ENCODE measurements around the gene CDK5RAP2.

Gene CDK5RAP2

DNA sequence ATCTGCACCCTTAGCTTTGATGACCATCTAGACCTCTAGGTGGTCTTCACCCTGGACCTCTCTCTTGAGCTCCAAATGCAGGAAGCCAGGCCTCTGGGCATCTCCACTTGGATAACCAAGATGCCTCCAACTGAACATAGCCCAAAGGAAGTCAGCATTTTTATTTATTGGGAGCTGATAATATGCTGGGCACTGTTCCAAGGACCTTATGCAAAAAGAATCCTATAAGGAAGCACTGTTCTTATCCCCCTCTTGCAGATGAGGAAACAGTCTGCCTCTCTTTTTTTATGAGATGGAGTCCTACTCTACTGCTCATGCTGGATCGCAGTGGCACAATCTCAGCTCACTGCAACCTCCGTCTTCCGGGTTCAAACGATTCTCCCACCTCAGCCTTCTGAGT lies 219.9 kb downstream of the CDK5RAP2 start:
- H3K36me3 ChIP-seq (replicated peaks; ENCODE audit: low read depth, low read length) = no peaks in the 10 kb centered on the region
- H3K79me2 ChIP-seq (ENCODE audit: low read length) = no peaks in the 10 kb centered on the region
- no peaks in the 10 kb centered on the region for H3K27me3 ChIP-seq (ENCODE audit: low read depth, low read length)
- no peaks in the 10 kb centered on the region for H4K20me1 ChIP-seq (ENCODE audit: insufficient read depth, low read length)
- H3K9me3 ChIP-seq (ENCODE audit: insufficient read depth, low read length) = no peaks in the 10 kb centered on the region
- TF ChIP-seq EZH2phosphoT487 (IDR thresholded peaks at IDR 0.05; ENCODE audit: low read depth) = no peak
- TF ChIP-seq, protein P1, sequence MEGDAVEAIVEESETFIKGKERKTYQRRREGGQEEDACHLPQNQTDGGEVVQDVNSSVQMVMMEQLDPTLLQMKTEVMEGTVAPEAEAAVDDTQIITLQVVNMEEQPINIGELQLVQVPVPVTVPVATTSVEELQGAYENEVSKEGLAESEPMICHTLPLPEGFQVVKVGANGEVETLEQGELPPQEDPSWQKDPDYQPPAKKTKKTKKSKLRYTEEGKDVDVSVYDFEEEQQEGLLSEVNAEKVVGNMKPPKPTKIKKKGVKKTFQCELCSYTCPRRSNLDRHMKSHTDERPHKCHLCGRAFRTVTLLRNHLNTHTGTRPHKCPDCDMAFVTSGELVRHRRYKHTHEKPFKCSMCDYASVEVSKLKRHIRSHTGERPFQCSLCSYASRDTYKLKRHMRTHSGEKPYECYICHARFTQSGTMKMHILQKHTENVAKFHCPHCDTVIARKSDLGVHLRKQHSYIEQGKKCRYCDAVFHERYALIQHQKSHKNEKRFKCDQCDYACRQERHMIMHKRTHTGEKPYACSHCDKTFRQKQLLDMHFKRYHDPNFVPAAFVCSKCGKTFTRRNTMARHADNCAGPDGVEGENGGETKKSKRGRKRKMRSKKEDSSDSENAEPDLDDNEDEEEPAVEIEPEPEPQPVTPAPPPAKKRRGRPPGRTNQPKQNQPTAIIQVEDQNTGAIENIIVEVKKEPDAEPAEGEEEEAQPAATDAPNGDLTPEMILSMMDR (IDR thresholded peaks at IDR 0.05; ENCODE audit: low read depth, low read length) = no peak
- no peak overlapping the region for H3K9ac ChIP-seq (ENCODE audit: low read length)
- H3K4me3 ChIP-seq (ENCODE audit: low read length) = no peak overlapping the region
- H3K4me1 ChIP-seq (ENCODE audit: low read length) = no peaks in the 10 kb centered on the region
- H3K27ac ChIP-seq (ENCODE audit: low read length) = no peak overlapping the region
- H2AFZ ChIP-seq (ENCODE audit: low read depth, low read length) = no peak overlapping the region
- H3K4me2 ChIP-seq (ENCODE audit: low read length) = no peak overlapping the region

DNA sequence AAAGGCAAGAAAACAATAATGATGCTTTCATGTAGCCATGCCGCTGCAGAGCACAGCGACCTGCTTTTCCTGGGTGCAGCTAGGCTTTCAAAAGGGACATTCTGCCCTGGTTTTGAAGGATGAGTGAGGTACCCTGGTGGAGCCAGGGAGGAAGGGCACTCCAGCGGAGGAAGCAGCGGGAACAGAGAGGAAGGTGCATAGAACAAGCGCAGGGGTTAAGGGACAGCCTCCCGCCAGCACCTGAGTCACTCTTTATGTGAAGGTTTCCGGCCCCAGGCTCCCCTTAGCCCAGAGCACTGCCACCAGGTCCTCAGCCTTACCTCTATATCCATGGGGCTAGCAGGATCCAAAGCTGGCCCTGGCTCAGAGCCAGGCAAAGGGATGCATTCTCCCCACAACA lies 221.1 kb downstream of the CDK5RAP2 start:
- no peak overlapping the region for H3K9ac ChIP-seq (ENCODE audit: low read length)
- H2AFZ ChIP-seq (ENCODE audit: low read depth, low read length) = no peak overlapping the region
- no peak overlapping the region for H3K4me2 ChIP-seq (ENCODE audit: low read length)
- no peak overlapping the region for H3K4me3 ChIP-seq (ENCODE audit: low read length)
- H3K27me3 ChIP-seq (ENCODE audit: low read depth, low read length) = no peaks in the 10 kb centered on the region
- no peak overlapping the region for H3K27ac ChIP-seq (ENCODE audit: low read length)
- no peaks in the 10 kb centered on the region for H4K20me1 ChIP-seq (ENCODE audit: insufficient read depth, low read length)
- no peaks in the 10 kb centered on the region for H3K9me3 ChIP-seq (ENCODE audit: insufficient read depth, low read length)
- no peaks in the 10 kb centered on the region for H3K36me3 ChIP-seq (replicated peaks; ENCODE audit: low read depth, low read length)
- H3K4me1 ChIP-seq (ENCODE audit: low read length) = no peaks in the 10 kb centered on the region
- H3K79me2 ChIP-seq (ENCODE audit: low read length) = no peaks in the 10 kb centered on the region
- no peak for TF ChIP-seq EZH2phosphoT487 (IDR thresholded peaks at IDR 0.05; ENCODE audit: low read depth)
- TF ChIP-seq, protein P1 (IDR thresholded peaks at IDR 0.05; ENCODE audit: low read depth, low read length) = no peak

DNA sequence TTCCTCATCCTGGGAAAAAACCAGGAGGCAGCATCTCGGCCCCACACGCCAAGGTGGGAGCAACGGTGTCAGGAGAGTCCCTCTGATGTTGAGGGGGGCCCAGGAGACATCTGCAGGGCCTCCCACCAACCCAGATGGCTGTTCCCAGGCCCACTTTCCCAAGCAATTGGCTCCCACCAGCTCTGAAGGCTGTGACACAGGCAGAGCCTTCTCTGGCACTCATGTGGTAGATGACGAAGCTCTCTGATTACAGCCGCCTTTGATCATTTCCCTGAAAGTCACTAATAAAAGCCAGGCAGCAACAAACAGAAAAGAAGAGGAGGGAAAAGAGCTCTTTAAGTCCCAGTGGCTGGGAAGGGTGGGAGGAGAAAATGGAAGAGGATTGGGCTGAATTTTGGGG lies 226.5 kb downstream of the CDK5RAP2 start:
- Histone ChIP-seq H3K4me2 (ENCODE audit: low read length) (no peak overlapping the region), H3K27me3 (ENCODE audit: low read depth, low read length) (no peaks in the 10 kb centered on the region), H3K36me3 (replicated peaks; ENCODE audit: low read depth, low read length) (no peaks in the 10 kb centered on the region), H3K4me3 (ENCODE audit: low read length) (no peak overlapping the region), H3K4me1 (ENCODE audit: low read length) (no peaks in the 10 kb centered on the region), H3K9ac (ENCODE audit: low read length) (no peak overlapping the region), H3K27ac (ENCODE audit: low read length) (no peak overlapping the region), H3K79me2 (ENCODE audit: low read length) (no peaks in the 10 kb centered on the region), H2AFZ (ENCODE audit: low read depth, low read length) (no peak overlapping the region), H3K9me3 (ENCODE audit: insufficient read depth, low read length) (no peaks in the 10 kb centered on the region), H4K20me1 (ENCODE audit: insufficient read depth, low read length) (no peaks in the 10 kb centered on the region)
- no peak for TF ChIP-seq EZH2phosphoT487 (IDR thresholded peaks at IDR 0.05; ENCODE audit: low read depth)
- TF ChIP-seq, protein P1 (IDR thresholded peaks at IDR 0.05; ENCODE audit: low read depth, low read length) = no peak

DNA sequence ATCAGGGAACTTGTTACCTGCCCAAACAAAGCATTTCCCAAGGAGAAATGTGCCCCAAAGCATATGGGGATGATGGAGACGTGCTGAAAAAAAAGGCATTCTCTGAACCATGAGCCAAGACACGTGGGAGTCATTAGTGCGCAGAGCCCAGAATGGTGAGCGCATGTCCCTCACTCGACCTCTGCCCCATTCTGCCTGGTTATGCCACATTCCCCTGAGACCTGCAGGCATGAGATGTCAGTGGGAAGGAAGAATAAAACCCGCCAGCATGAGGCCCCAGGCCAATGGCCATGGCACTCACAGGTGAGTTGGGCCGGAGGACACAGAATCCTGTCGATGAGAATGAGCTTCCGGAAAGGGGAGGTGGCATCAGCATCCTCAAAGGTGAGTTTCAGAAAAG lies 228.9 kb downstream of the CDK5RAP2 start:
- no peak for TF ChIP-seq EZH2phosphoT487 (IDR thresholded peaks at IDR 0.05; ENCODE audit: low read depth)
- TF ChIP-seq, protein P1 (IDR thresholded peaks at IDR 0.05; ENCODE audit: low read depth, low read length) = no peak
- H3K9ac ChIP-seq (ENCODE audit: low read length) = no peak overlapping the region
- H3K4me1 ChIP-seq (ENCODE audit: low read length) = no peaks in the 10 kb centered on the region
- no peaks in the 10 kb centered on the region for H3K9me3 ChIP-seq (ENCODE audit: insufficient read depth, low read length)
- H3K79me2 ChIP-seq (ENCODE audit: low read length) = no peaks in the 10 kb centered on the region
- no peak overlapping the region for H3K4me3 ChIP-seq (ENCODE audit: low read length)
- no peaks in the 10 kb centered on the region for H4K20me1 ChIP-seq (ENCODE audit: insufficient read depth, low read length)
- no peaks in the 10 kb centered on the region for H3K27me3 ChIP-seq (ENCODE audit: low read depth, low read length)
- H3K27ac ChIP-seq (ENCODE audit: low read length) = no peak overlapping the region
- no peaks in the 10 kb centered on the region for H3K36me3 ChIP-seq (replicated peaks; ENCODE audit: low read depth, low read length)
- no peak overlapping the region for H2AFZ ChIP-seq (ENCODE audit: low read depth, low read length)
- H3K4me2 ChIP-seq (ENCODE audit: low read length) = no peak overlapping the region
